ENCODE measurements around the gene NUDT3.

DNA sequence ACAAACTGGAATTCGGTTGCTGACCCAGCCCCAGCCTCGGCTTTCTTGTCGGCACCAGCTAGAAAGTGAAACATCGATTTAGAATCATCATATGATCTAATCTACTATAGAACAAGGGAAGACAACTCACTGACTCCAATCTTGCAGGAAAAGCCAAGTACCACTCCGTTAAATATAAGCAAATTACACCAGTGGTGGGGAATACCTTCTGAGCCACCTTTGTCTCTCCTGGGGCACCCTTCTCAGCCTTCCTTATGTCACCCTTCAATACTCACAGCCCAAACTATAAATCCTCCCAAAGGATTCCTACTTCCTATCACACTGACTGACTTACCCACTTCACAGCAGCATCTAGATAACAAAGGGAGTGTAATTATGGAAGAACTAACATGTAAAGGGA is 25.9 kb upstream of the NUDT3 start:
- TF ChIP-seq, protein P1, sequence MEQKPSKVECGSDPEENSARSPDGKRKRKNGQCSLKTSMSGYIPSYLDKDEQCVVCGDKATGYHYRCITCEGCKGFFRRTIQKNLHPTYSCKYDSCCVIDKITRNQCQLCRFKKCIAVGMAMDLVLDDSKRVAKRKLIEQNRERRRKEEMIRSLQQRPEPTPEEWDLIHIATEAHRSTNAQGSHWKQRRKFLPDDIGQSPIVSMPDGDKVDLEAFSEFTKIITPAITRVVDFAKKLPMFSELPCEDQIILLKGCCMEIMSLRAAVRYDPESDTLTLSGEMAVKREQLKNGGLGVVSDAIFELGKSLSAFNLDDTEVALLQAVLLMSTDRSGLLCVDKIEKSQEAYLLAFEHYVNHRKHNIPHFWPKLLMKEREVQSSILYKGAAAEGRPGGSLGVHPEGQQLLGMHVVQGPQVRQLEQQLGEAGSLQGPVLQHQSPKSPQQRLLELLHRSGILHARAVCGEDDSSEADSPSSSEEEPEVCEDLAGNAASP (IDR thresholded peaks at IDR 0.05), result no peak
- no peak for TF ChIP-seq ZFP1 (CRISPR knock-in tag; IDR thresholded peaks at IDR 0.05)
- TF ChIP-seq ZNF165 (CRISPR knock-in tag; IDR thresholded peaks at IDR 0.05; ENCODE audit: borderline replicate concordance), result no peak
- TF ChIP-seq, protein P2, sequence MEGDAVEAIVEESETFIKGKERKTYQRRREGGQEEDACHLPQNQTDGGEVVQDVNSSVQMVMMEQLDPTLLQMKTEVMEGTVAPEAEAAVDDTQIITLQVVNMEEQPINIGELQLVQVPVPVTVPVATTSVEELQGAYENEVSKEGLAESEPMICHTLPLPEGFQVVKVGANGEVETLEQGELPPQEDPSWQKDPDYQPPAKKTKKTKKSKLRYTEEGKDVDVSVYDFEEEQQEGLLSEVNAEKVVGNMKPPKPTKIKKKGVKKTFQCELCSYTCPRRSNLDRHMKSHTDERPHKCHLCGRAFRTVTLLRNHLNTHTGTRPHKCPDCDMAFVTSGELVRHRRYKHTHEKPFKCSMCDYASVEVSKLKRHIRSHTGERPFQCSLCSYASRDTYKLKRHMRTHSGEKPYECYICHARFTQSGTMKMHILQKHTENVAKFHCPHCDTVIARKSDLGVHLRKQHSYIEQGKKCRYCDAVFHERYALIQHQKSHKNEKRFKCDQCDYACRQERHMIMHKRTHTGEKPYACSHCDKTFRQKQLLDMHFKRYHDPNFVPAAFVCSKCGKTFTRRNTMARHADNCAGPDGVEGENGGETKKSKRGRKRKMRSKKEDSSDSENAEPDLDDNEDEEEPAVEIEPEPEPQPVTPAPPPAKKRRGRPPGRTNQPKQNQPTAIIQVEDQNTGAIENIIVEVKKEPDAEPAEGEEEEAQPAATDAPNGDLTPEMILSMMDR (IDR thresholded peaks at IDR 0.05 in 2 of 3, conservative IDR thresholded peaks at IDR 0.05 in 1 of 3; ENCODE audit: insufficient read depth in 2 of 3, low read depth in 1 of 3, low read length in 3 of 3), result no peak
